ENCODE measurements around the gene P2RY6. TPM values are rescaled to one million over a fixed set of nuclear protein-coding genes. Genes with fewer than 3 reads are reported as not detected.

P2RY6 gene
- total and polyA plus RNA-seq, 10 of the 15 experiments (the other 5 are each of a cell fraction or from before 2014, with no cell fraction given): 0.05 to 0.90 (median 0.22) TPM; not detected in 4

DNA sequence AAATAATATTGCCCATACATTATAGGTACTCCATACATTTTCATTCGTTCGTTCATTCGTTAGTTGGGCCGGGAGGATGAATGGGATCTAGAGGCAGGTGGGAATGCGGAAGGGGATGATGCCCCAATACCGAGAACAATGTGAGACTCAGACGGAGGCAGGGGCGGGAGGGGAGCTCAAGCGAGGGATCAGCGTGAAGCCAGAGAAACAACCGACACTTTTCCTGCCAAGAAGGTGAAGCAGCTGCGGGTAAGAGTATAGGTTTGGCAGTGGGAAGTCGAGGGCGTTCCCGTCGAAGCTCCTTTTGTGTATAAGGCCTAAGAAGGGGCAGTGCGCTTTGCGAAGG is 34.8 kb downstream of the P2RY6 start:
- Histone ChIP-seq H3K4me3 (peak overlapping the region; percentile 76), H4K20me1 (ENCODE audit: control insufficient read depth, insufficient read depth) (no peaks in the 10 kb centered on the region), H3K79me2 (ENCODE audit: control insufficient read depth, insufficient read depth, low read length) (peaks cover 23% of the 10 kb centered on the region), H3K27ac (ENCODE audit: control insufficient read depth, insufficient read depth) (peak overlapping the region; percentile 27; the same call in 1 of the 2 replicates), H3K36me3 (ENCODE audit: control insufficient read depth in 2 of 2, insufficient read depth in 2 of 2, low read length in 1 of 2) (no peaks in the 10 kb centered on the region), H2AFZ (ENCODE audit: control insufficient read depth, low read depth, low read length) (peak overlapping the region; percentile 96), H3K27me3 (replicated peaks in 1 of 2; ENCODE audit: control insufficient read depth in 2 of 2, insufficient read depth in 2 of 2, low read length in 1 of 2) (no peaks in the 10 kb centered on the region), H3K9ac (ENCODE audit: control insufficient read depth, insufficient read depth, low read length) (peak overlapping the region; percentile 59; the same call in 1 of the 2 replicates), H3K4me1 (ENCODE audit: control insufficient read depth, insufficient read depth, low read length) (peaks cover 7% of the 10 kb centered on the region; the same call in 1 of the 2 replicates), H3K9me3 (replicated peaks; ENCODE audit: control insufficient read depth, insufficient read depth, low read length) (no peaks in the 10 kb centered on the region), H3K4me2 (ENCODE audit: control insufficient read depth, insufficient read depth) (peak overlapping the region; percentile 81)
- DNase-seq (ENCODE audit: low read depth, low spot score): no peak
- no peak for TF ChIP-seq CBFB (IDR thresholded peaks at IDR 0.05; ENCODE audit: low read depth)
- TF ChIP-seq IRF4 (IDR thresholded peaks at IDR 0.05; ENCODE audit: low read depth, low read length): no peak
- TF ChIP-seq POLR2AphosphoS2 (IDR thresholded peaks at IDR 0.05; ENCODE audit: low read depth, low read length): no peak
- TF ChIP-seq LARP7 (IDR thresholded peaks at IDR 0.05): 0 out of 2 replicates have a peak, but pooled peaks have one; percentile 39
- 0 out of 2 replicates have a peak, but pooled peaks have one; percentile 20 for TF ChIP-seq SMARCA5 (IDR thresholded peaks at IDR 0.05)
- no peak for TF ChIP-seq RBBP5 (conservative IDR thresholded peaks at IDR 0.05)
- TF ChIP-seq ZNF217 (IDR thresholded peaks at IDR 0.05): no peak
- TF ChIP-seq MTA3 (IDR thresholded peaks at IDR 0.05; ENCODE audit: borderline replicate concordance, low read length): 0 out of 2 replicates have a peak, but pooled peaks have one; percentile 23
- TF ChIP-seq, protein P1, sequence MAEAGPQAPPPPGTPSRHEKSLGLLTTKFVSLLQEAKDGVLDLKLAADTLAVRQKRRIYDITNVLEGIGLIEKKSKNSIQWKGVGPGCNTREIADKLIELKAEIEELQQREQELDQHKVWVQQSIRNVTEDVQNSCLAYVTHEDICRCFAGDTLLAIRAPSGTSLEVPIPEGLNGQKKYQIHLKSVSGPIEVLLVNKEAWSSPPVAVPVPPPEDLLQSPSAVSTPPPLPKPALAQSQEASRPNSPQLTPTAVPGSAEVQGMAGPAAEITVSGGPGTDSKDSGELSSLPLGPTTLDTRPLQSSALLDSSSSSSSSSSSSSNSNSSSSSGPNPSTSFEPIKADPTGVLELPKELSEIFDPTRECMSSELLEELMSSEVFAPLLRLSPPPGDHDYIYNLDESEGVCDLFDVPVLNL (IDR thresholded peaks at IDR 0.05; ENCODE audit: low read depth, low read length): no peak
- TF ChIP-seq SP1 (IDR thresholded peaks at IDR 0.05; ENCODE audit: low read depth, low read length): no peak
- TF ChIP-seq SMAD5 (IDR thresholded peaks at IDR 0.05; ENCODE audit: low read depth): no peak
- intact Hi-C loops (cut with micrococcal nuclease; ENCODE audit: unreplicated experiment): loop anchor here (1.0 to 5.0 kb wide), 3 partner anchors 18 to 70 kb away; partner anchors contain the start of gene RELT
- ChIA-PET RAD21 (ENCODE audit: unreplicated experiment) (interaction anchor here (0.6 to 13.3 kb wide), 19 partner anchors 9 to 368 kb away, joined by 3 to 227 read pairs (median 5); no protein-coding TSS in a partner anchor), POLR2A (interaction anchor here (0.5 to 4.7 kb wide), 5 partner anchors 13 to 78 kb away, joined by 3 to 40 read pairs (median 5); no protein-coding TSS in a partner anchor), CTCF (interaction anchor here (0.6 to 9.1 kb wide), 18 partner anchors 9 to 354 kb away, joined by 3 to 287 read pairs (median 6); no protein-coding TSS in a partner anchor), SMC1A (ENCODE audit: uncharacterized antibody, unreplicated experiment) (interaction anchor here (0.6 to 6.3 kb wide), 11 partner anchors 9 to 123 kb away, joined by 3 to 134 read pairs (median 7); no protein-coding TSS in a partner anchor)
- no peak for ATAC-seq
- in situ Hi-C loops (cut with MboI): no loop called here
- peak; percentile 72 for FAIRE-seq
- 32% methylated on average over 18 of the region's 18 CpGs for WGBS (ENCODE audit: insufficient coverage, insufficient replicate concordance, low lambda C conversion rate, missing lambda C conversion rate)
- BruUV-seq (replicated peaks): no TSS peak
